SK-N-SH (cell line): ENCODE measurements around the gene CFAP43. TPM values are rescaled to one million over a fixed set of nuclear protein-coding genes. Genes with fewer than 3 reads are reported as not detected.

Source experiments
- CTCF ChIA-PET: fragments of 300-600, 350-600 bp; formaldehyde crosslinking; extraction: SDS; loops from one replicate; lab custom pipeline; 2021; lab: Yijun Ruan, JAX
- POLR2A ChIA-PET: fragments of 350-600 bp; sonication (Branson Sonifier 250); formaldehyde crosslinking; extraction: SDS; loops from one replicate; lab custom pipeline; 2020; ENCODE audit warnings: antibody characterized with exemption, inconsistent platforms; lab: Yijun Ruan, JAX
- DNase-seq: peaks from one replicate; pipeline ENCODE4 v3.0.0; 2012
- H2AFZ ChIP-seq: fragments of 200-600 bp; sonication (generic); 2 replicates; pipeline ENCODE4 v1.8.1; 2016; ENCODE audit warnings: antibody characterized with exemption, mild to moderate bottlenecking, low read depth
- H3F3A ChIP-seq: fragments of 200-600 bp; sonication (generic); replicated peaks from 2 replicates; pipeline ENCODE3; 2016; ENCODE audit warnings: antibody characterized with exemption, mild to moderate bottlenecking; ENCODE audit not compliant: insufficient read depth
- H3K27ac ChIP-seq, 2 experiments: fragments of 200-500 bp in 1 of 2; fragments of 200-600 bp in 1 of 2; sonication (Bioruptor generic) in 1 of 2; sonication (generic), shearing (Covaris generic) in 1 of 2; 2 replicates each; pipeline versions ENCODE4 v1.5.1 to v1.6.1; 2014 to 2016; ENCODE audit warnings: low read depth in 2 of 2, inconsistent platforms in 1 of 2, low read length in 1 of 2, mild to moderate bottlenecking in 1 of 2, mixed read lengths in 1 of 2
- H3K27me3 ChIP-seq: fragments of 200-600 bp; sonication (generic), shearing (Covaris generic); 2 replicates; pipeline ENCODE4 v1.6.1; 2016; ENCODE audit warnings: mixed run types; ENCODE audit not compliant: insufficient read depth
- H3K36me3 ChIP-seq, 2 experiments: fragments of 200-500 bp in 1 of 2; fragments of 200-600 bp in 1 of 2; sonication (Bioruptor generic) in 1 of 2; sonication (generic) in 1 of 2; replicated peaks in 1 of 2; 2 replicates each; pipeline versions ENCODE3 to v1.5.1; 2014 to 2016; ENCODE audit warnings: low read length in 1 of 2, mild to moderate bottlenecking in 1 of 2; ENCODE audit not compliant: insufficient read depth in 2 of 2, control insufficient read depth in 1 of 2
- H3K4me1 ChIP-seq, 2 experiments: fragments of 200-500 bp in 1 of 2; fragments of 200-600 bp in 1 of 2; sonication (Bioruptor generic) in 1 of 2; sonication (generic), shearing (Covaris generic) in 1 of 2; 2 replicates each; pipeline versions ENCODE4 v1.5.1 to v1.6.1; 2014 to 2016; ENCODE audit warnings: low read depth in 1 of 2, low read length in 1 of 2, mixed run types in 1 of 2; ENCODE audit not compliant: insufficient read depth in 2 of 2, control insufficient read depth in 1 of 2
- H3K4me2 ChIP-seq: fragments of 200-600 bp; sonication (generic), shearing (Covaris generic); 2 replicates; pipeline ENCODE4 v1.6.1; 2017; ENCODE audit warnings: mixed run types
- H3K4me3 ChIP-seq, 2 experiments: fragments of 200-500 bp in 1 of 2; fragments of 200-600 bp in 1 of 2; sonication (Bioruptor generic) in 1 of 2; sonication (generic), shearing (Covaris generic) in 1 of 2; 2 replicates each; pipeline versions ENCODE4 v1.5.1 to v1.8.1; 2014 to 2016; ENCODE audit warnings: low read depth in 2 of 2, inconsistent platforms in 1 of 2, low read length in 1 of 2, mild to moderate bottlenecking in 1 of 2, mixed read lengths in 1 of 2, moderate library complexity in 1 of 2
- H3K79me2 ChIP-seq: fragments of 200-600 bp; sonication (generic); 2 replicates; pipeline ENCODE4 v1.8.1; 2017; ENCODE audit warnings: mild to moderate bottlenecking; ENCODE audit not compliant: insufficient read depth
- H3K9ac ChIP-seq: fragments of 200-600 bp; sonication (generic); 2 replicates; pipeline ENCODE4 v1.6.1; 2017; ENCODE audit warnings: mixed run types
- H3K9me2 ChIP-seq: fragments of 200-600 bp; sonication (generic); 2 replicates; pipeline ENCODE4 v1.6.1; 2017; ENCODE audit warnings: mixed run types
- H3K9me3 ChIP-seq: fragments of 200-600 bp; sonication (generic); 2 replicates; pipeline ENCODE4 v1.6.1; 2017; ENCODE audit warnings: mixed run types, mild to moderate bottlenecking, moderate library complexity
- H4K20me1 ChIP-seq: fragments of 200-600 bp; sonication (generic); 2 replicates; pipeline ENCODE4 v1.6.1; 2017; ENCODE audit warnings: mild to moderate bottlenecking, mixed run types; ENCODE audit not compliant: insufficient read depth
- CHD2 ChIP-seq: fragments of 150-350 bp; IDR thresholded peaks from 2 replicates; pipeline ENCODE4 v1.6.1; 2018; ENCODE audit warnings: low read length; ENCODE audit not compliant: partially characterized antibody
- ELF1 ChIP-seq: IDR thresholded peaks from 2 replicates; pipeline ENCODE4 v1.4.0; 2012
- EP300 ChIP-seq, 2 experiments: IDR thresholded peaks; 2 replicates each; pipeline versions ENCODE4 v1.4.0 to v1.6.1; 2012; ENCODE audit warnings: borderline replicate concordance in 1 of 2, low read depth in 1 of 2, low read length in 1 of 2
- EZH2phosphoT487 ChIP-seq: fragments of 200-600 bp; sonication (generic); IDR thresholded peaks from 2 replicates; pipeline ENCODE4 v1.6.1; 2017; ENCODE audit warnings: low read depth, mixed run types, mild to moderate bottlenecking, antibody characterized with exemption, moderate library complexity, borderline replicate concordance
- FOXM1 ChIP-seq: IDR thresholded peaks from 2 replicates; pipeline ENCODE4 v1.4.0; 2012; ENCODE audit warnings: low read depth, mild to moderate bottlenecking
- GABPA ChIP-seq: IDR thresholded peaks from 2 replicates; pipeline ENCODE4 v1.4.0; 2012; ENCODE audit warnings: low read depth, mild to moderate bottlenecking
- JUND ChIP-seq: IDR thresholded peaks from 2 replicates; pipeline ENCODE4 v1.4.0; 2012
- POLR2AphosphoS5 ChIP-seq: IDR thresholded peaks from 2 replicates; pipeline ENCODE4 v1.6.1; 2012; ENCODE audit warnings: low read depth, low read length
- RCOR1 ChIP-seq: fragments of 150-350 bp; IDR thresholded peaks from 2 replicates; pipeline ENCODE4 v1.6.1; 2017; ENCODE audit warnings: antibody characterized with exemption, low read length
- SMC3 ChIP-seq: IDR thresholded peaks from 2 replicates; pipeline ENCODE4 v1.6.1; 2012; ENCODE audit warnings: low read depth, low read length, improper control_type of control experiment
- TAF1 ChIP-seq: IDR thresholded peaks from 2 replicates; pipeline ENCODE4 v1.6.1; 2012; ENCODE audit warnings: low read depth, mild to moderate bottlenecking, low read length, moderate library complexity, borderline replicate concordance
- TEAD4 ChIP-seq: IDR thresholded peaks from 2 replicates; pipeline ENCODE4 v1.4.0; 2012; ENCODE audit warnings: mild to moderate bottlenecking, borderline replicate concordance; ENCODE audit not compliant: insufficient read depth
- YY1 ChIP-seq: IDR thresholded peaks from 2 replicates; pipeline ENCODE4 v1.4.0; 2012; ENCODE audit warnings: low read depth, mild to moderate bottlenecking
- WGBS: methylation state at CpG from one replicate; pipeline ENCODE4 v1.1.6; 2017; ENCODE audit warnings: low lambda C conversion rate; 5-methylcytosine and 5-hydroxymethylcytosine counted together
- polyA plus RNA-seq, 3 experiments: library from polyadenylated mRNA; depleted of rRNA; stranded (reverse); fragments of >200 nt; gene quantifications; 2 replicates each; pipeline ENCODE4 v1.2.3, GENCODE V29; 2012
- TF ChIP-seq, protein P1 (sequence below): fragments of 150-350 bp; IDR thresholded peaks from 2 replicates; pipeline ENCODE4 v1.6.1; 2016; ENCODE audit warnings: mild to moderate bottlenecking, low read depth, low read length
- TF ChIP-seq, protein P2 (sequence below): IDR thresholded peaks from 2 replicates; pipeline ENCODE4 v1.4.0; 2012; ENCODE audit warnings: low read depth, borderline replicate concordance
- TF ChIP-seq, protein P3 (sequence below): IDR thresholded peaks from 2 replicates; pipeline ENCODE4; 2012
- TF ChIP-seq, protein P4 (sequence below): fragments of 150-350 bp; IDR thresholded peaks from 2 replicates; pipeline ENCODE4 v1.6.1; 2017; ENCODE audit warnings: antibody characterized with exemption, low read length, low read depth, borderline replicate concordance
- TF ChIP-seq, protein P5 (sequence below): IDR thresholded peaks from 2 replicates; pipeline ENCODE4 v1.4.0; 2012; ENCODE audit warnings: low read depth, borderline replicate concordance
- TF ChIP-seq, protein P6 (sequence below): IDR thresholded peaks from 2 replicates; pipeline ENCODE4 v1.6.1; 2012; ENCODE audit warnings: mild to moderate bottlenecking, low read depth, low read length, moderate library complexity

Gene CFAP43
- polyA plus RNA-seq, 1 of the 3 experiments (the other 2 are of a cell fraction), result 0.35 TPM

DNA sequence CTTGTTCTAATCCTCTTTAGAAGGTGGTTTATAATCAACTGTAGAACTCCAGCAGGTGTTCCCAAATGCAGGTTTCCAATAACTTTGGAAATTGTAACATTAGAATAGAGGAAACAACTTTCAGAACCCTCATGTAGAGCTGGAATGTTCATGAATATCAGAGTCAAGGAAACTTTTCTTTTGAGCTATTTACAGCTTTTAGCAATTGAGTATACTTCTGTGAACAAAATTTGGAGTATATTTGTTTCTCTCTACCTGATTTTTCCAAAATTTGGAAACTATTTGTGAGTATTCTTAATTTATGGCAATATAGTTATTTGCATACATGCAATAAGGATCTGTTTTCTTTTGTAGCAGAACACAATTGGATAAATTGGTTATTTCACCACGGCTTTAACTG lies 2.8 kb upstream of the CFAP43 start:
- peaks cover 6% of the 10 kb centered on the region for H3K9me3 ChIP-seq
- TF ChIP-seq, protein P1, sequence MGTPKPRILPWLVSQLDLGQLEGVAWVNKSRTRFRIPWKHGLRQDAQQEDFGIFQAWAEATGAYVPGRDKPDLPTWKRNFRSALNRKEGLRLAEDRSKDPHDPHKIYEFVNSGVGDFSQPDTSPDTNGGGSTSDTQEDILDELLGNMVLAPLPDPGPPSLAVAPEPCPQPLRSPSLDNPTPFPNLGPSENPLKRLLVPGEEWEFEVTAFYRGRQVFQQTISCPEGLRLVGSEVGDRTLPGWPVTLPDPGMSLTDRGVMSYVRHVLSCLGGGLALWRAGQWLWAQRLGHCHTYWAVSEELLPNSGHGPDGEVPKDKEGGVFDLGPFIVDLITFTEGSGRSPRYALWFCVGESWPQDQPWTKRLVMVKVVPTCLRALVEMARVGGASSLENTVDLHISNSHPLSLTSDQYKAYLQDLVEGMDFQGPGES, result no peak
- no peak for TF ChIP-seq POLR2AphosphoS5
- no peak for TF ChIP-seq ELF1
- TF ChIP-seq, protein P2, sequence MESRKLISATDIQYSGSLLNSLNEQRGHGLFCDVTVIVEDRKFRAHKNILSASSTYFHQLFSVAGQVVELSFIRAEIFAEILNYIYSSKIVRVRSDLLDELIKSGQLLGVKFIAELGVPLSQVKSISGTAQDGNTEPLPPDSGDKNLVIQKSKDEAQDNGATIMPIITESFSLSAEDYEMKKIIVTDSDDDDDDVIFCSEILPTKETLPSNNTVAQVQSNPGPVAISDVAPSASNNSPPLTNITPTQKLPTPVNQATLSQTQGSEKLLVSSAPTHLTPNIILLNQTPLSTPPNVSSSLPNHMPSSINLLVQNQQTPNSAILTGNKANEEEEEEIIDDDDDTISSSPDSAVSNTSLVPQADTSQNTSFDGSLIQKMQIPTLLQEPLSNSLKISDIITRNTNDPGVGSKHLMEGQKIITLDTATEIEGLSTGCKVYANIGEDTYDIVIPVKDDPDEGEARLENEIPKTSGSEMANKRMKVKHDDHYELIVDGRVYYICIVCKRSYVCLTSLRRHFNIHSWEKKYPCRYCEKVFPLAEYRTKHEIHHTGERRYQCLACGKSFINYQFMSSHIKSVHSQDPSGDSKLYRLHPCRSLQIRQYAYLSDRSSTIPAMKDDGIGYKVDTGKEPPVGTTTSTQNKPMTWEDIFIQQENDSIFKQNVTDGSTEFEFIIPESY, result no peak
- TF ChIP-seq YY1, result no peak
- TF ChIP-seq, protein P3, sequence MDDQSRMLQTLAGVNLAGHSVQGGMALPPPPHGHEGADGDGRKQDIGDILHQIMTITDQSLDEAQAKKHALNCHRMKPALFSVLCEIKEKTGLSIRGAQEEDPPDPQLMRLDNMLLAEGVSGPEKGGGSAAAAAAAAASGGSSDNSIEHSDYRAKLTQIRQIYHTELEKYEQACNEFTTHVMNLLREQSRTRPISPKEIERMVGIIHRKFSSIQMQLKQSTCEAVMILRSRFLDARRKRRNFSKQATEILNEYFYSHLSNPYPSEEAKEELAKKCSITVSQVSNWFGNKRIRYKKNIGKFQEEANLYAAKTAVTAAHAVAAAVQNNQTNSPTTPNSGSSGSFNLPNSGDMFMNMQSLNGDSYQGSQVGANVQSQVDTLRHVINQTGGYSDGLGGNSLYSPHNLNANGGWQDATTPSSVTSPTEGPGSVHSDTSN, result no peak
- TF ChIP-seq TEAD4, result no peak
- no peak for TF ChIP-seq TAF1
- no peak for TF ChIP-seq JUND
- TF ChIP-seq, protein P4, sequence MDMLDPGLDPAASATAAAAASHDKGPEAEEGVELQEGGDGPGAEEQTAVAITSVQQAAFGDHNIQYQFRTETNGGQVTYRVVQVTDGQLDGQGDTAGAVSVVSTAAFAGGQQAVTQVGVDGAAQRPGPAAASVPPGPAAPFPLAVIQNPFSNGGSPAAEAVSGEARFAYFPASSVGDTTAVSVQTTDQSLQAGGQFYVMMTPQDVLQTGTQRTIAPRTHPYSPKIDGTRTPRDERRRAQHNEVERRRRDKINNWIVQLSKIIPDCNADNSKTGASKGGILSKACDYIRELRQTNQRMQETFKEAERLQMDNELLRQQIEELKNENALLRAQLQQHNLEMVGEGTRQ, result no peak
- TF ChIP-seq SMC3, result no peak
- no peak for TF ChIP-seq FOXM1
- TF ChIP-seq, protein P5, sequence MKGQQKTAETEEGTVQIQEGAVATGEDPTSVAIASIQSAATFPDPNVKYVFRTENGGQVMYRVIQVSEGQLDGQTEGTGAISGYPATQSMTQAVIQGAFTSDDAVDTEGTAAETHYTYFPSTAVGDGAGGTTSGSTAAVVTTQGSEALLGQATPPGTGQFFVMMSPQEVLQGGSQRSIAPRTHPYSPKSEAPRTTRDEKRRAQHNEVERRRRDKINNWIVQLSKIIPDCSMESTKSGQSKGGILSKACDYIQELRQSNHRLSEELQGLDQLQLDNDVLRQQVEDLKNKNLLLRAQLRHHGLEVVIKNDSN, result no peak
- no peak for TF ChIP-seq EZH2phosphoT487
- no peak for TF ChIP-seq GABPA
- TF ChIP-seq EP300 (IDR thresholded peaks at IDR 0.05; ENCODE audit: borderline replicate concordance in 1 of 2, low read depth in 1 of 2, low read length in 1 of 2), result no peak
- TF ChIP-seq CHD2, result no peak
- TF ChIP-seq, protein P6, sequence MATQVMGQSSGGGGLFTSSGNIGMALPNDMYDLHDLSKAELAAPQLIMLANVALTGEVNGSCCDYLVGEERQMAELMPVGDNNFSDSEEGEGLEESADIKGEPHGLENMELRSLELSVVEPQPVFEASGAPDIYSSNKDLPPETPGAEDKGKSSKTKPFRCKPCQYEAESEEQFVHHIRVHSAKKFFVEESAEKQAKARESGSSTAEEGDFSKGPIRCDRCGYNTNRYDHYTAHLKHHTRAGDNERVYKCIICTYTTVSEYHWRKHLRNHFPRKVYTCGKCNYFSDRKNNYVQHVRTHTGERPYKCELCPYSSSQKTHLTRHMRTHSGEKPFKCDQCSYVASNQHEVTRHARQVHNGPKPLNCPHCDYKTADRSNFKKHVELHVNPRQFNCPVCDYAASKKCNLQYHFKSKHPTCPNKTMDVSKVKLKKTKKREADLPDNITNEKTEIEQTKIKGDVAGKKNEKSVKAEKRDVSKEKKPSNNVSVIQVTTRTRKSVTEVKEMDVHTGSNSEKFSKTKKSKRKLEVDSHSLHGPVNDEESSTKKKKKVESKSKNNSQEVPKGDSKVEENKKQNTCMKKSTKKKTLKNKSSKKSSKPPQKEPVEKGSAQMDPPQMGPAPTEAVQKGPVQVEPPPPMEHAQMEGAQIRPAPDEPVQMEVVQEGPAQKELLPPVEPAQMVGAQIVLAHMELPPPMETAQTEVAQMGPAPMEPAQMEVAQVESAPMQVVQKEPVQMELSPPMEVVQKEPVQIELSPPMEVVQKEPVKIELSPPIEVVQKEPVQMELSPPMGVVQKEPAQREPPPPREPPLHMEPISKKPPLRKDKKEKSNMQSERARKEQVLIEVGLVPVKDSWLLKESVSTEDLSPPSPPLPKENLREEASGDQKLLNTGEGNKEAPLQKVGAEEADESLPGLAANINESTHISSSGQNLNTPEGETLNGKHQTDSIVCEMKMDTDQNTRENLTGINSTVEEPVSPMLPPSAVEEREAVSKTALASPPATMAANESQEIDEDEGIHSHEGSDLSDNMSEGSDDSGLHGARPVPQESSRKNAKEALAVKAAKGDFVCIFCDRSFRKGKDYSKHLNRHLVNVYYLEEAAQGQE, result no peak
- no peak for TF ChIP-seq RCOR1
- no peaks in the 10 kb centered on the region; the same call in 1 of the 2 replicates for H3K27me3 ChIP-seq
- no peak overlapping the region for H3K9ac ChIP-seq
- no peaks in the 10 kb centered on the region for H3K79me2 ChIP-seq
- POLR2A ChIA-PET, result no interaction called here
- no peak for DNase-seq
- H3K4me1 ChIP-seq, result peaks cover 0 to 5% of the 10 kb centered on the region in 2 experiments; a peak in 2 of 4 replicates
- H3K36me3 ChIP-seq, result no peaks in the 10 kb centered on the region
- H3F3A ChIP-seq, result peaks cover 4% of the 10 kb centered on the region
- 0% methylated on average over 1 of the region's 1 CpG for WGBS
- CTCF ChIA-PET, result no interaction called here
- H2AFZ ChIP-seq, result no peak overlapping the region
- H4K20me1 ChIP-seq, result no peaks in the 10 kb centered on the region
- no peak overlapping the region for H3K27ac ChIP-seq
- no peak overlapping the region for H3K4me2 ChIP-seq
- H3K4me3 ChIP-seq, result no peak overlapping the region
- H3K9me2 ChIP-seq, result no peaks in the 10 kb centered on the region
